Gastrocnemius medialis (tissue), 4 donors: ENCODE results near the gene TBL1XR1. TPM values are rescaled to one million over a fixed set of nuclear protein-coding genes. Genes with fewer than 3 reads are reported as not detected.

Source experiments
- ATAC-seq, 2 donors: fragments of 150-250 bp; one replicate each; pipeline ENCODE4 v1.9.1; 2016
- DNase-seq, 2 donors: peaks; one replicate each; pipeline ENCODE4 v3.0.0-alpha.2; 2019
- H3K27ac ChIP-seq, 4 donors: fragments of 200-600 bp; sonication (generic); 1 replicate in 1 of 4; 2 replicates in 3 of 4; pipeline ENCODE4 v1.5.1; 2016 to 2018; ENCODE audit warnings: mild to moderate bottlenecking in 2 of 4, moderate library complexity in 1 of 4
- H3K27me3 ChIP-seq, 3 donors: fragments of 200-600 bp; sonication (generic) in 2 of 3; 1 replicate in 1 of 3; 2 replicates in 2 of 3; pipeline versions ENCODE4 v1.5.1 to v1.6.0; 2016 to 2019; ENCODE audit warnings: mild to moderate bottlenecking in 1 of 3, moderate library complexity in 1 of 3
- H3K36me3 ChIP-seq, 2 donors: fragments of 200-600 bp; sonication (generic) in 1 of 2; one replicate each; pipeline ENCODE4 v1.5.1; 2017 to 2018
- H3K4me1 ChIP-seq, 2 donors: fragments of 200-600 bp; sonication (generic) in 1 of 2; one replicate each; pipeline ENCODE4 v1.5.1; 2016 to 2017; ENCODE audit warnings: mild to moderate bottlenecking in 2 of 2
- H3K4me3 ChIP-seq, 4 donors: fragments of 200-600 bp; sonication (generic) in 3 of 4; 1 replicate in 1 of 4; 2 replicates in 3 of 4; pipeline ENCODE4 v1.5.1; 2016 to 2019; ENCODE audit warnings: mild to moderate bottlenecking in 2 of 4
- H3K9me3 ChIP-seq, 3 donors: fragments of 200-600 bp; sonication (generic) in 2 of 3; 1 replicate in 1 of 3; 2 replicates in 2 of 3; pipeline ENCODE4 v1.5.1; 2016 to 2019
- POLR2A ChIP-seq, 2 donors: fragments of 450-650 bp; IDR thresholded peaks; one replicate each; pipeline ENCODE4 v1.6.1; 2017; ENCODE audit warnings: antibody characterized with exemption in 2 of 2, mild to moderate bottlenecking in 2 of 2, moderate library complexity in 2 of 2
- in situ Hi-C, 4 donors: fragments of 200-750 bp; cut with MboI; loops; one replicate each; pipeline versions ENCODE4 v1.15.0 to v1.8.0; 2017; ENCODE audit warnings: low sequenced_read_pairs in 4 of 4
- intact Hi-C: fragments of 100-400 bp; cut with DNase I; formaldehyde crosslinking; loops from one replicate; pipeline ENCODE4 v1.15.1; 2023; ENCODE audit warnings: low total_unique reads
- total RNA-seq, 4 donors: library from RNA; depleted of rRNA; stranded (reverse); fragments of >200 nt; gene quantifications; one replicate each; pipeline versions ENCODE4 v1.1.0 to v1.2.3, GENCODE V29; 2016
- TF ChIP-seq, protein P1 (sequence below), 5 experiments: fragments of 450-650 bp in 3 of 5; fragments of 200-600 bp in 2 of 5; sonication (generic) in 2 of 5; IDR thresholded peaks in 4 of 5; conservative IDR thresholded peaks in 1 of 5; 1 replicate in 4 of 5; 2 replicates in 1 of 5; pipeline ENCODE4 v1.5.1; 2016 to 2019; ENCODE audit warnings: antibody characterized with exemption in 5 of 5, mild to moderate bottlenecking in 3 of 5, moderate library complexity in 3 of 5

The TBL1XR1 gene
- total RNA-seq, 4 donors from 2014 or later, result 35.9 to 77.8 (median 49.2) TPM

- DNase-seq (no peak), ATAC-seq (no peak)
- H3K4me1 ChIP-seq, result no peaks in the 10 kb centered on the region
- TF ChIP-seq, protein P1, sequence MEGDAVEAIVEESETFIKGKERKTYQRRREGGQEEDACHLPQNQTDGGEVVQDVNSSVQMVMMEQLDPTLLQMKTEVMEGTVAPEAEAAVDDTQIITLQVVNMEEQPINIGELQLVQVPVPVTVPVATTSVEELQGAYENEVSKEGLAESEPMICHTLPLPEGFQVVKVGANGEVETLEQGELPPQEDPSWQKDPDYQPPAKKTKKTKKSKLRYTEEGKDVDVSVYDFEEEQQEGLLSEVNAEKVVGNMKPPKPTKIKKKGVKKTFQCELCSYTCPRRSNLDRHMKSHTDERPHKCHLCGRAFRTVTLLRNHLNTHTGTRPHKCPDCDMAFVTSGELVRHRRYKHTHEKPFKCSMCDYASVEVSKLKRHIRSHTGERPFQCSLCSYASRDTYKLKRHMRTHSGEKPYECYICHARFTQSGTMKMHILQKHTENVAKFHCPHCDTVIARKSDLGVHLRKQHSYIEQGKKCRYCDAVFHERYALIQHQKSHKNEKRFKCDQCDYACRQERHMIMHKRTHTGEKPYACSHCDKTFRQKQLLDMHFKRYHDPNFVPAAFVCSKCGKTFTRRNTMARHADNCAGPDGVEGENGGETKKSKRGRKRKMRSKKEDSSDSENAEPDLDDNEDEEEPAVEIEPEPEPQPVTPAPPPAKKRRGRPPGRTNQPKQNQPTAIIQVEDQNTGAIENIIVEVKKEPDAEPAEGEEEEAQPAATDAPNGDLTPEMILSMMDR (IDR thresholded peaks at IDR 0.05 in 4 of 5, conservative IDR thresholded peaks at IDR 0.05 in 1 of 5), result no peak
- TF ChIP-seq POLR2A (IDR thresholded peaks at IDR 0.05), result no peak
- H3K27me3 ChIP-seq, result no peaks in the 10 kb centered on the region
- no peaks in the 10 kb centered on the region for H3K36me3 ChIP-seq
- H3K9me3 ChIP-seq, result no peaks in the 10 kb centered on the region
- H3K4me3 ChIP-seq, result no peak overlapping the region
- intact Hi-C loops, result no loop called here
- in situ Hi-C loops, result loop anchor here in 1 of 4 donors (10.0 kb wide), 1 partner anchor 73 kb away; no protein-coding TSS in a partner anchor
- H3K27ac ChIP-seq, result no peak overlapping the region
Observed at GRCh38 chr3:177211503-177212277, 14.4 kb upstream of the TBL1XR1 start.

- in situ Hi-C loops, result loop anchor here in 1 of 4 donors (10.0 kb wide), 1 partner anchor 74 kb away; no protein-coding TSS in a partner anchor
- Histone ChIP-seq H3K4me1 (no peaks in the 10 kb centered on the region), H3K27ac (no peak overlapping the region), H3K27me3 (no peaks in the 10 kb centered on the region), H3K36me3 (no peaks in the 10 kb centered on the region), H3K4me3 (no peak overlapping the region), H3K9me3 (no peaks in the 10 kb centered on the region)
- ATAC-seq, result no peak
- intact Hi-C loops, result no loop called here
- TF ChIP-seq POLR2A (IDR thresholded peaks at IDR 0.05), result no peak
- TF ChIP-seq, protein P1 (IDR thresholded peaks at IDR 0.05 in 4 of 5, conservative IDR thresholded peaks at IDR 0.05 in 1 of 5), result no peak
- no peak for DNase-seq
Observed at GRCh38 chr3:177210744-177211502, 13.6 kb upstream of the TBL1XR1 start.

GRCh38 chr3:177209509-177209908 is 12.2 kb upstream of the TBL1XR1 start:
- no peak for TF ChIP-seq POLR2A (IDR thresholded peaks at IDR 0.05)
- TF ChIP-seq, protein P1 (IDR thresholded peaks at IDR 0.05 in 4 of 5, conservative IDR thresholded peaks at IDR 0.05 in 1 of 5), result no peak

GRCh38 chr3:177208781-177209180 is 11.5 kb upstream of the TBL1XR1 start:
- Histone ChIP-seq H3K27ac (no peak overlapping the region), H3K27me3 (no peaks in the 10 kb centered on the region), H3K36me3 (no peaks in the 10 kb centered on the region), H3K9me3 (no peaks in the 10 kb centered on the region), H3K4me1 (no peaks in the 10 kb centered on the region), H3K4me3 (no peak overlapping the region)
- intact Hi-C loops (no loop called here), in situ Hi-C loops (no loop called here)
- DNase-seq (no peak), ATAC-seq (no peak)
- TF ChIP-seq POLR2A (IDR thresholded peaks at IDR 0.05), result no peak
- TF ChIP-seq, protein P1 (IDR thresholded peaks at IDR 0.05 in 4 of 5, conservative IDR thresholded peaks at IDR 0.05 in 1 of 5), result no peak

More at GRCh38 chr3:177209509-177209908, 12.2 kb upstream of the TBL1XR1 start:
- Histone ChIP-seq H3K4me3 (no peak overlapping the region), H3K36me3 (no peaks in the 10 kb centered on the region), H3K9me3 (no peaks in the 10 kb centered on the region), H3K27me3 (no peaks in the 10 kb centered on the region), H3K4me1 (no peaks in the 10 kb centered on the region), H3K27ac (no peak overlapping the region)
- DNase-seq, result no peak
- ATAC-seq, result no peak
- intact Hi-C loops, result no loop called here
- in situ Hi-C loops, result no loop called here
